Muscle of back (tissue), 13 donors: Measurements from ENCODE around the gene SCGB3A1. TPM values are rescaled to one million over a fixed set of nuclear protein-coding genes. Genes with fewer than 3 reads are reported as not detected.
A peak's percentile ranks its signal among the peaks of the same experiment; 100 is the strongest.

Experiments
- DNase-seq, 3 donors: peaks; one replicate each; pipeline versions ENCODE4 v3.0.0 to v3.0.0-alpha.2; 2013
- long read RNA-seq, 9 donors: transcript quantifications; one replicate each; lab custom pipeline, GENCODE V29; 2026
- polyA plus RNA-seq, 10 donors: library from polyadenylated mRNA; unstranded; fragments of 120-200 nt; gene quantifications; one replicate each; pipeline ENCODE4 v1.2.1, GENCODE V29; 2013; ENCODE audit not compliant: insufficient read length in 10 of 10

Gene SCGB3A1
- 1 to 10 TPM in 4 of 10 donors, under 1 TPM in 6; 0.47 to 1.8 (median 0.90) TPM for polyA plus RNA-seq
- long read RNA-seq, donor 1, partial matches to known transcripts, result 0 of 5 reads
- long read RNA-seq, donor 1, other reads (novel, unspliced or antisense), result 0 of 5 reads
- long read RNA-seq, donor 2, partial matches to known transcripts, result 0 of 2 reads
- long read RNA-seq, donor 2, other reads (novel, unspliced or antisense), result 0 of 2 reads
- long read RNA-seq, donor 3, result 0 reads
- long read RNA-seq, donor 4, result 0 reads
- long read RNA-seq, donor 5, result 0 reads
- long read RNA-seq, donor 6, partial matches to known transcripts, result 0 of 1 reads
- long read RNA-seq, donor 6, other reads (novel, unspliced or antisense), result 0 of 1 reads
- long read RNA-seq, donor 7, result 0 reads
- long read RNA-seq, donor 8, result 0 reads
- long read RNA-seq, donor 9, result 0 reads

DNA sequence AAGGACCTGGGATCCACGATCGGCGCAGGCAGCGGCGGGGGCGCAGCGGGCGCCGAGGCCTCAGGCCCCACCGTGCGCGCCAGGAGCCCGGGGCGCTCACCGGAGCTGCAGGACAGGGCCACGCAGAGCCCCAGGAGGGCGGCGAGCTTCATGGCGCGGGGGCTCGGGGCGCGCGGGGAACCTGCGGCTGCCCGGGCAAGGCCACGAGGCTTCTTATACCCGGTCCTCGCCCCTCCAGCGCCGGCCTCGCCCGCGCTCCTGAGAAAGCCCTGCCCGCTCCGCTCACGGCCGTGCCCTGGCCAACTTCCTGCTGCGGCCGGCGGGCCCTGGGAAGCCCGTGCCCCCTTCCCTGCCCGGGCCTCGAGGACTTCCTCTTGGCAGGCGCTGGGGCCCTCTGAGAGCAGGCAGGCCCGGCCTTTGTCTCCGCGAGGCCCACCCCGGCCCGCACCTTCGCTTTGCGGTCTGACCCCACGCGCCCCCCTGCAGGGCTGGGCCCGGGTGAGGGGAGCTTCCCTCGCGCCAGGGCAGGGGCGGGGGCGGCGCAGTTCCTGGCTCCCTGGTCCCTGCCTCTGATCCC, at the start of gene SCGB3A1:
Gene SCGB3A1, minus strand, starts transcription at position 189 of the 577 bp plus-strand sequence. Its CDS starts 37 bp downstream, at position 152.
- peak in 1 of 3 donors; percentile 49 for DNase-seq

GRCh38 chr5:180640611-180640860, 49.2 kb upstream of the SCGB3A1 start:
- DNase-seq, result no peak

DNA sequence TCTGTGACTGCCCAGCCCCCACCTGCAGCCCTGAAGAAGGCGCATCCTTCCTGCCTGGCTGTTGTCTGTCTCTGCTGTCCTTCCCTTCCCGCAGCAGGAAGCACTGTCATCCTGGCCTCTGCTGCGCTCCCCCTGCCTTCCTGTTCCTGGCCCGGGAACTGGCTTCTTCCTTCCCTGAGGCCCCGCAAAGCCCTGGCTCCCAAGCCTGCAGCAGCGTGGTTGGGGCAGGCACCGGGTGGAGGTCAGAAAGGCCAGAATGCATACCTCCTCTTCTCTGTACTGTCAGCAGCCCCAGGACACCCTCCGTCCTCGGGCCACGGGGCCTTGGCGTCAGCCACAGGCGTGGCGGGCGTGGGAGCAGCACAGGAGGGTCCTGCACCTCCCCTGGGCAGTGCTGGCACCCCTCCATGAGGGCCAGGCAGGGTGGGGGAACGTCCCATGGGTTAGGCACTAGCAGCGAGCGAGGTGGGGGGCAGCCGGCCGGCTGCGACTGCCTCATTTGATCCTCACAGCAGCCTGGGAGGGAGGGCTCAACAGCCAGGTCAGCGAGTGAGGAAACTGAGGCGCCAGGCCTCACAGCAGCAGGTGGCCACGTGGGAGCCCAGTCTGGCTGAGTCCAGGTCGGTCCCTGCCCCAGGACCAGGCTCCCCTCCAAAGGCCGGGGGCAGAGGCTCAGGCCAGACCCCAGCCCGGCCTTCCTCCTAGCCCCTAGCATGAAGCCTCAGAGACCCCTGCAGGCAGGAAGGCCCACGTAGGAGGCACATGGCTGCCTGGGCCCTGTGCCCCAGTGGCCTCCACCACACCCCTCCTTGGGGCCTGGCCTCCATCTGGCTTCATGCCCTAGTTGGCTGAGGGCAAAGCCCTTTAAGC, 48.7 kb upstream of the SCGB3A1 start:
- DNase-seq, result no peak

GRCh38 chr5:180639287-180639686, 48.0 kb upstream of the SCGB3A1 start:
- DNase-seq, result no peak

DNA sequence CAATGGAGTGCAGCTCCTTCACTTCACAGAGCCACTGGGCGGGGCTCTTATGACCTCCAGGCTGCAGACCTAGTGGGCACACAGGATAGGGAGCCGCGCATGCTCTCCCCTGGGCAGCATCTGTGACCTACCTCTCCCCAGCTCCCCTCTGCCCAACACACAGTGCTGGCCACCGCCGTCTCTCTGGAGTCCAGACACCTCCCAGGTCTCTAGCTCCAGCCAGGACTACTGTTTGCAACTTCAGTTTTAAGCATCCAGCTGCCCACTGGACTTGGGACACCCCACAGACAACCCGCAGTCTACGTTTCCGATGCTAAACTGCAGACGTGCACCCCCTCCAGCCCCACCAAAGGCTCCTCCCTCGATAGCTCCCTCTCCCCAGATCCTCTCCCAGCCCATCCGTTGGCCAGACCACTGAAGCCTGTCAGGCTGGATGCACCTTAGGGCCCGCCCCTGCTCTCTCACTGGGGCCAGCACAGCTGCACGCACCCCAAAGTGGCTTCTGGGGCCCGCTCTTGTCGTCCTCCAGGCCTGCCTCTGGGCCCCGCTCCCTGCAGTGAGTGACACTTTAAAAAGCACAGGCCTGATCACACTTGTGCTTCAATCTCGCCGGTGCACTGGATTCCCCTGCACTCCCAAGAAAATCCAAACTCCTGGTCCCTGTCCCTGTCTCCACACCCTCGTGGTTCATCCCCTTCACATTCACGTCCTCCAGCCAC, 46.8 kb upstream of the SCGB3A1 start:
- DNase-seq, result no peak

DNA sequence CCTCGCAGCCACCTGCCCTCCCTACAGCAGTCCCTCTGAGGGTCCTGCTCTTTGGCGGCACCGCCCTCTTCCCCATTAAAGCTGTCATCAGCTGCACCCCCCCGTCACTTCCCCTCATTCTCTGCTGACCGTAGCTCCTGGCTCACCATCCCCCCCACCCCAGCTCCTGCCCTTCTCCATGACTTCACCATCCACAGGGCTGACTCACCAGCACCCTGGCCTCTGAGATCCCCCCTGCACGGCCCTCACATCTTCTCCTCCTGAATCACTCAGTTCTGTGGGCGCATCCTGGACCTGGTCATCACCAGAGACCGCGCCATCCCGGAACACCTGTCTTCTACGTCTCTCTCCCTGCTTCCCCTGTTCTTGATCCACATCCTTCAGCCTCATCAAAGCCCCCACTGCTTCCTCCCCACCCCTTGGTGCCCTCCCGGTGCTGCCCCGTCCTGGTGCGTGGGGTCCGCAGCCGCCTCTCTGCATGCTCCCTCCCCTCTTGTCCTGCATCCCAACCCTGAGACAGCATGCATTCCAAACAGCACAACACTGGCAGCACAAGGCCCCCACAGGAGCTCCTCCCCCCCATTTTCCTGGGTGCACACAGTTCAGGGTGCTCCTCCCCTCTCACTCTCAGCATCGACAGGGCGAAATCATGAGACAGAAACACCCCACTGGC, 45.2 kb upstream of the SCGB3A1 start:
- DNase-seq, result no peak

- DNase-seq, result no peak
These were observed 44.7 kb upstream of the SCGB3A1 start for GRCh38 chr5:180636016-180636402.

DNA sequence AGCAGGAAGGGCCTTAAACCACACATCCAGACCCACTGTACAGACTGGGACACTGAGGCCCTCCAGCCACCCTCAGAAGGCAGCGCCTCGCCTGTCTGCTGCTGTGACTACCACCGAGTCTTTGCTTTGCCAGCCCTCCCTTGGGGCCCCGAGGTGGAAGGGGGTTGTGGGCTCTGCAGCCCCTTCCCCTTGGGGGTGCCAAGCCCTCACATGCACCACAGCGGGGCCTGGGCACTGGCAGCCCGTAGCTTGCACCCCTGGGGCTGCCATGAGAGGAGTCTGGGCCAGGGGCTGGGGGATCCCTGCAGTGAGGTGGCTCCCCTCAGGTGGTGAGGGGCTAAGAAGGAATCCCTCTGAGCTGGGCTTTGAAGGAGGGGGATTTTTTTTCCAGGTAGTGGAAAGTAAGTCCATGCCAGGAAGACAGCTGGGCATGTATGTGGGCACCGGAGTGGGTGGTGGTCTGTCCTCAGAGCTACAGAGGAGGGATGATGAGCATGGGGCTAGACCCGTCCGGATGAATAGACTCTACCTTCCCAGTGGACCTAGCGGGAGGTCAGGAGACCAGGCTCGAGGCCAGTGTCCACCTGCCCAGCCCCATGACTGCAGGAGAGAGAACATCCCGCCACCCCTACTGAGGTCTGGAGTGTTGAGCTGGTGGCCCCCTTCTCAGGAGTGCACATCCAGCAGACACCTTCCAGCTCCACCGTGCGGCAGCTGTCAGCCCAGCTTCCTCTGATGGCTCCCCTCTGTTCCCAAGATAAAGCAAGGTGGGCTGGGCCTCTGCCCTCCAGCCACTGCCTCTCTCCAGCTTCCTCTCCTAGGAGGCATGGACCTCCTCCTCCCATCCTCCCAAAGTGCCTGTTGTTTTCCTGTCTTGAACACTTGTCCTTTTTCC, 42.2 kb upstream of the SCGB3A1 start:
- no peak for DNase-seq

DNA sequence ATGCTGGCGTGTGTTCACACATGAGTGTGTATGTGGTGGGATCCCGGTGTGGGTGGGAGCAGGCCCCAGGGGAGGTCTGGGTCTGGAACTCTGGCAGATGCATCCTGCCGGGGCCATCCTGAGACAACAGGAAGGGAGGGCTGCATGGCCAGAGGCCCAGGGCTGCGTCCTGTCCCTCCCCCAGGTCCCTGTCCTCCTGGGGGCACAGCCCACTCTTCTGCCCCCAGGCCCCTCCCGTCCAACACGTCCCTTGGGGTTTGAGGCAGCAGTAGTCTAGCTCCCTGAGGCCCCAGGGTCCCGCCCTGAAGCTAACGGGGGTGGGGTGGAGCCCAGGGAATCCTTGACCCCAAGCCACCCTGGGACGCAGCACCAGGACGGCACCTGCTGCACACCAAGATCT, 41.5 kb upstream of the SCGB3A1 start:
- DNase-seq, result no peak

- no peak for DNase-seq
These were observed 40.5 kb upstream of the SCGB3A1 start for GRCh38 chr5:180631549-180632383.

GRCh38 chr5:180630426-180630825, 39.1 kb upstream of the SCGB3A1 start:
- no peak for DNase-seq

- no peak for DNase-seq
These were observed 38.6 kb upstream of the SCGB3A1 start for GRCh38 chr5:180629831-180630382.

- no peak for DNase-seq
These were observed 37.8 kb upstream of the SCGB3A1 start for GRCh38 chr5:180628827-180629750.

DNA sequence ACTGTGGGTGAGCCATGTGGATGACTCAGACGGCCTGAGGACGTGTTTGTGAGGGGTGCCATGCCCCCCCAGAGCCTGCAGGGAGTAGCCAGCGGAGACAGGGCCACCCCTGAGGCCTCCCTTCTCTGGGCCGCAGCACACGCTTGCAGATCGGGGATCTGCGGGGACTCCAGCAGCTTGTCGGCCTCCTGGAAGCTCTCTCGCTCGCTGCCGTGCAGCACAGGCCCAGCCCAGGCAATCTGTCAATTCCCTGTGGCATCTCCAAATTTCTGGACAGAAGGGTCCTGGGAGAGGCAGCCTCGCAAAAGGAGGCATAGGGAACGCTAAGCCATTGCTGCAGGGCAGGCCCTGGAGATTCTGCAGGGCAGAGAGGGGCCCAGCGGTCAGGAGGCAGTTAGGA, 36.9 kb upstream of the SCGB3A1 start:
- DNase-seq, result no peak

DNA sequence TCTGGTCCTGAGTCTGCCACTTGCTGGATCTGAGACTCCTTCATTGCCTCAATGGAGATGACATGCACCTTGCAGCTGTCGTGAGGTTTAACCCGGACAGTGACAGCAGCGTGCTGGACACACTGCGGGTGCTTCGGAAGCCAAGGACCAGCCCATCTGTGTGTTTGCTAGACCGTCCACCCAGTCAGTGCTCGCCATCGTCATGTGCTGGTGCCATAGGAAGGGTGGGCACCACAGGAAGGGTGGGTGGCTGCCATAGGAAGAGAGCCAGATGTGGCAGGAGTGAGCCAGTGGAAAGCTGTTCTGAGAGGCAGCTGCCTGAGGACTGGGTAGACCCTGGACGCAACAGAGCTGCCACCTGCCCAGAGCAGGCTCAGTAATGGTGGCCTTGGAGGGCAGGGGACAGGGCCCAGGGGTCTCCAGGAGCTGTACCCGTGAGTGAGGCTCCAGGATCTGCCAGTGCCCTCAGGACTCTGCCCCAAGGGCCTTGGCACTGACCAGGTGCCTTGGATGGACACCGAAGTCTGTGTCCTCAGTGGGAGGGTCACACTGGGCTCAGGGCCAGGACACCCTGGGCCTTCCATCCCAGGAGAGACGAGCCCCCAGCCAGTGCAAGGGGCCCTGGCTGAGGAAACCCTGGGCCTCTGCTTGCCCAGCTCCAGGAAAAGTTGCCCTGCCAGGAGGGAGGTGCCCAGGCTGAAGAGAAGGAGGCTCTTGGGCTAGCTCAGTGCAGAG, 36.3 kb upstream of the SCGB3A1 start:
- no peak for DNase-seq

DNA sequence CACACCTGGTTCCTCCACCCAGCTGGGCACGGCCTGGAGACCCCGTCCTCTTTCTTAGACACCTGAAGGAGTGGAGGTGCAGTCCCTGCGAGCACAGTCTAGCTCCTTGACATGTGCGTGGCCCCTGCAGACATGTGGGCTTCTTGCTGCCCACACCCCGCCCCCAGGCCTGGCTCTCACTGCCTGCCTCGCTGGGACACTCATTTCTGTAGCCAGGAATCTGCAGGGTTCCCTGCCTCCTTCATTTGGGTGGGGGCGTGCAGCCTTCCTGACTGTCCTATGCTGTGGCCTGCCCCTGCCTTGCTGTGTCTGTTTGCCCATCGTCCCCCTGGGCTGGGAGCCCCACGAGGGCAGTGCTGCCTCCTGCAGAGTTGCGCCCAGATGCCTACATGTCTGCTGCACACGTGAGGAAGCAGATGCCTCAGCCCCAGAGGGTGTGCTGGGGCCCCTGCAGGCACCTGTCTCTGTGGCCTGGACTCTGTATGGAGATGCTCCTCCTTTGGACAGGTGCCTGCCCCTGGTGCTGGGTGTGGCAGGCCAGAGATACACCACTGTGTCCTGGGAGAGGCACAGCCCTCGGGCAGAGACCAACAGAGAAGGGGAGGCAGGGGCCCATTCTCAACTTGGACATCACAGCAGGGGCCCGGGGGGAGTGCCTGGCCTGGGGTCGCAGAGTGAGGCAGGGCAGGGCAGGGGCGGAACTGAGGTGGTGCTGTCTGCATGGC, 35.5 kb upstream of the SCGB3A1 start:
- DNase-seq, result no peak
